PFSK-1 (cell line): ENCODE measurements around the gene CCDC134.

ENCODE experiments used
- FOXP2 ChIP-seq: optimal IDR thresholded peaks from 2 replicates; pipeline ENCODE3; 2011; ENCODE audit warnings: borderline replicate concordance, control low read depth, inconsistent platforms; ENCODE audit not compliant: insufficient read depth; ENCODE audit errors: extremely low read length, extremely low read depth
- POLR2AphosphoS5 ChIP-seq: IDR thresholded peaks from 2 replicates; pipeline ENCODE4 v1.6.1; 2012; ENCODE audit warnings: low read depth, mild to moderate bottlenecking, control low read depth, low read length, moderate library complexity
- REST ChIP-seq, 2 experiments: IDR thresholded peaks; 2 replicates each; pipeline versions ENCODE4 v1.6.1 to v1.8.0; 2011 to 2012; ENCODE audit warnings: low read depth in 2 of 2, low read length in 2 of 2, control low read depth in 1 of 2, inconsistent platforms in 1 of 2, mild to moderate bottlenecking in 1 of 2, moderate library complexity in 1 of 2; ENCODE audit not compliant: insufficient read depth in 1 of 2
- SIN3A ChIP-seq: IDR thresholded peaks from 2 replicates; pipeline ENCODE4 v1.6.1; 2012; ENCODE audit warnings: mild to moderate bottlenecking, low read length, moderate library complexity, borderline replicate concordance; ENCODE audit not compliant: insufficient read depth
- TAF1 ChIP-seq: IDR thresholded peaks from 2 replicates; pipeline ENCODE4 v1.6.1; 2012; ENCODE audit warnings: low read length, control low read depth, borderline replicate concordance; ENCODE audit not compliant: insufficient read depth

GRCh38 chr22:41825376-41825775 is 24.9 kb downstream of the CCDC134 start:
- no peak for TF ChIP-seq TAF1
- TF ChIP-seq POLR2AphosphoS5, result no peak
- no peak for TF ChIP-seq REST (IDR thresholded peaks at IDR 0.05; ENCODE audit: insufficient read depth in 1 of 2, low read depth in 2 of 2, low read length in 2 of 2)
- TF ChIP-seq FOXP2, result no peak
- TF ChIP-seq SIN3A, result no peak
